Mesenchymal stem cell (in vitro differentiated cells and primary cell): ENCODE measurements around the gene MATN1.

Source experiments
- DNase-seq: peaks from one replicate; pipeline ENCODE4 v3.0.0-alpha.2; 2013
- H2AFZ ChIP-seq: one replicate; pipeline ENCODE4 v1.6.1; 2013; ENCODE audit warnings: low read depth, mild to moderate bottlenecking, control low read depth, inconsistent platforms, low read length, moderate library complexity
- H2AK5ac ChIP-seq: 2 replicates; pipeline ENCODE4 v1.6.1; 2013; ENCODE audit warnings: low read length, moderate library complexity, mild to moderate bottlenecking, inconsistent platforms; ENCODE audit not compliant: severe bottlenecking
- H2BK120ac ChIP-seq: one replicate; pipeline ENCODE4 v1.6.1; 2013; ENCODE audit warnings: low read depth, mild to moderate bottlenecking, inconsistent platforms, low read length, moderate library complexity
- H2BK12ac ChIP-seq, 2 experiments: one replicate each; pipeline ENCODE4 v1.6.1; 2013; ENCODE audit warnings: inconsistent platforms in 2 of 2, low read length in 2 of 2, mild to moderate bottlenecking in 2 of 2, moderate library complexity in 2 of 2, control low read depth in 1 of 2
- H2BK15ac ChIP-seq: one replicate; pipeline ENCODE4 v1.6.1; 2013; ENCODE audit warnings: mild to moderate bottlenecking, low read depth, inconsistent platforms; ENCODE audit not compliant: poor library complexity, severe bottlenecking
- H2BK5ac ChIP-seq: 2 replicates; pipeline ENCODE4 v1.6.1; 2013; ENCODE audit warnings: low read depth, mild to moderate bottlenecking, low read length, control low read depth, inconsistent platforms; ENCODE audit not compliant: poor library complexity, severe bottlenecking
- H3K14ac ChIP-seq, 2 experiments: one replicate each; pipeline ENCODE4 v1.6.1; 2013; ENCODE audit warnings: inconsistent platforms in 2 of 2, low read length in 2 of 2, control low read depth in 1 of 2, mild to moderate bottlenecking in 1 of 2, moderate library complexity in 1 of 2
- H3K18ac ChIP-seq, 2 experiments: one replicate each; pipeline ENCODE4 v1.6.1; 2013; ENCODE audit warnings: inconsistent platforms in 2 of 2, low read length in 2 of 2, control low read depth in 1 of 2, low read depth in 1 of 2, mild to moderate bottlenecking in 1 of 2
- H3K23ac ChIP-seq, 2 experiments: one replicate each; pipeline ENCODE4 v1.6.1; 2013; ENCODE audit warnings: inconsistent platforms in 2 of 2, low read length in 2 of 2, mild to moderate bottlenecking in 2 of 2, moderate library complexity in 2 of 2, control low read depth in 1 of 2
- H3K27ac ChIP-seq: 2 replicates; pipeline ENCODE4 v1.5.1; 2013; ENCODE audit warnings: mild to moderate bottlenecking, moderate library complexity, low read length, control low read depth, inconsistent platforms; ENCODE audit not compliant: poor library complexity, severe bottlenecking
- H3K27me3 ChIP-seq, 2 experiments: 2 replicates each; pipeline versions ENCODE4 v1.6.1 to v1.7.0; 2013; ENCODE audit warnings: low read length in 2 of 2, mild to moderate bottlenecking in 2 of 2, moderate library complexity in 2 of 2, control low read depth in 1 of 2, inconsistent platforms in 1 of 2; ENCODE audit not compliant: control insufficient read depth in 1 of 2, insufficient read depth in 1 of 2
- H3K36me3 ChIP-seq, 2 experiments: 2 replicates each; pipeline versions ENCODE4 v1.6.1 to v1.7.0; 2013; ENCODE audit warnings: low read length in 2 of 2, control low read depth in 1 of 2, inconsistent platforms in 1 of 2, low read depth in 1 of 2, mild to moderate bottlenecking in 1 of 2; ENCODE audit not compliant: insufficient read depth in 2 of 2, control insufficient read depth in 1 of 2
- H3K4ac ChIP-seq, 2 experiments: one replicate each; pipeline ENCODE4 v1.6.1; 2013; ENCODE audit warnings: inconsistent platforms in 2 of 2, low read length in 2 of 2, mild to moderate bottlenecking in 2 of 2, moderate library complexity in 2 of 2, control low read depth in 1 of 2, low read depth in 1 of 2
- H3K4me1 ChIP-seq: 2 replicates; pipeline ENCODE4 v1.6.1; 2013; ENCODE audit warnings: low read depth, low read length, control low read depth; ENCODE audit not compliant: control insufficient read depth, insufficient read depth
- H3K4me2 ChIP-seq: 2 replicates; pipeline ENCODE4 v1.6.1; 2013; ENCODE audit warnings: low read length, mild to moderate bottlenecking, inconsistent platforms; ENCODE audit not compliant: poor library complexity, severe bottlenecking
- H3K4me3 ChIP-seq, 2 experiments: 2 replicates each; pipeline versions ENCODE4 v1.5.1 to v1.7.0; 2013; ENCODE audit warnings: low read length in 2 of 2, mild to moderate bottlenecking in 2 of 2, control low read depth in 1 of 2, low read depth in 1 of 2; ENCODE audit not compliant: insufficient read depth in 1 of 2
- H3K79me1 ChIP-seq: replicated peaks from 2 replicates; pipeline ENCODE4 v1.6.1; 2013; ENCODE audit warnings: mild to moderate bottlenecking, control low read depth, low read length, inconsistent platforms; ENCODE audit not compliant: poor library complexity, severe bottlenecking
- H3K9ac ChIP-seq: 2 replicates; pipeline ENCODE4 v1.7.0; 2013; ENCODE audit warnings: mild to moderate bottlenecking, low read length, moderate library complexity
- H3K9me3 ChIP-seq: 2 replicates; pipeline ENCODE4 v1.7.0; 2013; ENCODE audit warnings: mild to moderate bottlenecking, low read length; ENCODE audit not compliant: control insufficient read depth
- H4K8ac ChIP-seq: one replicate; pipeline ENCODE4 v1.6.1; 2013; ENCODE audit warnings: inconsistent platforms, mild to moderate bottlenecking, low read length, moderate library complexity
- H4K91ac ChIP-seq: one replicate; pipeline ENCODE4 v1.6.1; 2013; ENCODE audit warnings: mild to moderate bottlenecking, low read length, inconsistent platforms
- WGBS: methylation state at CpG from one replicate; pipeline ENCODE4 v1.1.7; 2013; ENCODE audit warnings: mixed read lengths; 5-methylcytosine and 5-hydroxymethylcytosine counted together

The MATN1 gene

GRCh38 chr1:30672661-30673060 lies 50.7 kb downstream of the MATN1 start:
- Histone ChIP-seq H4K8ac (no peak overlapping the region), H2BK12ac (no peak overlapping the region), H3K4me3 (no peak overlapping the region), H4K91ac (no peak overlapping the region), H3K36me3 (no peaks in the 10 kb centered on the region), H3K9me3 (peaks cover 27% of the 10 kb centered on the region), H3K27ac (no peak overlapping the region), H2BK5ac (no peak overlapping the region), H3K4me2 (no peak overlapping the region), H3K18ac (no peak overlapping the region), H3K4ac (no peak overlapping the region), H3K27me3 (no peaks in the 10 kb centered on the region), H3K79me1 (no peaks in the 10 kb centered on the region), H2AFZ (no peak overlapping the region), H3K9ac (peak overlapping the region; percentile 45), H3K14ac (no peak overlapping the region), H3K4me1 (no peaks in the 10 kb centered on the region), H2BK120ac (no peak overlapping the region), H2AK5ac (no peak overlapping the region), H3K23ac (no peak overlapping the region), H2BK15ac (no peak overlapping the region)
- no CpG with 5 or more reads among the region's 1 CpG for WGBS
- DNase-seq: no peak

GRCh38 chr1:30670240-30671060 lies 52.9 kb downstream of the MATN1 start:
- H2BK15ac ChIP-seq: no peak overlapping the region
- no peak overlapping the region for H4K8ac ChIP-seq
- no peaks in the 10 kb centered on the region for H3K4me1 ChIP-seq
- H3K36me3 ChIP-seq: no peaks in the 10 kb centered on the region
- DNase-seq: no peak
- no peaks in the 10 kb centered on the region for H3K79me1 ChIP-seq
- H2BK120ac ChIP-seq: no peak overlapping the region
- H2BK5ac ChIP-seq: no peak overlapping the region
- H3K4me2 ChIP-seq: no peak overlapping the region
- WGBS: 40% methylated on average over 9 of the region's 9 CpGs
- H3K14ac ChIP-seq: no peak overlapping the region
- H3K27me3 ChIP-seq: peaks cover 0 to 6% of the 10 kb centered on the region in 2 experiments
- peaks cover 12% of the 10 kb centered on the region for H3K9me3 ChIP-seq
- H3K9ac ChIP-seq: peak overlapping the region; percentile 92
- H2AFZ ChIP-seq: no peak overlapping the region
- H3K18ac ChIP-seq: no peak overlapping the region
- no peak overlapping the region for H3K23ac ChIP-seq
- H3K4ac ChIP-seq: no peak overlapping the region
- peak overlapping the region in 1 of 2 experiments; percentile 47 for H3K4me3 ChIP-seq
- H3K27ac ChIP-seq: no peak overlapping the region
- H2AK5ac ChIP-seq: no peak overlapping the region
- no peak overlapping the region for H4K91ac ChIP-seq
- H2BK12ac ChIP-seq: no peak overlapping the region

- H3K4me3 ChIP-seq: no peak overlapping the region
- no peak for DNase-seq
- H2BK120ac ChIP-seq: no peak overlapping the region
- no peak overlapping the region for H4K8ac ChIP-seq
- no peak overlapping the region for H2BK12ac ChIP-seq
- H3K27me3 ChIP-seq: peaks cover 0 to 17% of the 10 kb centered on the region in 2 experiments
- no peak overlapping the region for H3K27ac ChIP-seq
- no peak overlapping the region for H2AK5ac ChIP-seq
- H3K23ac ChIP-seq: no peak overlapping the region
- peaks cover 5% of the 10 kb centered on the region for H3K9me3 ChIP-seq
- 79% methylated on average over 6 of the region's 6 CpGs for WGBS
- no peaks in the 10 kb centered on the region for H3K79me1 ChIP-seq
- no peak overlapping the region for H2BK5ac ChIP-seq
- H2AFZ ChIP-seq: no peak overlapping the region
- H3K4me2 ChIP-seq: no peak overlapping the region
- H2BK15ac ChIP-seq: no peak overlapping the region
- H4K91ac ChIP-seq: no peak overlapping the region
- peak overlapping the region; percentile 92 for H3K9ac ChIP-seq
- peak overlapping the region in 1 of 2 experiments; percentile 21 for H3K14ac ChIP-seq
- no peaks in the 10 kb centered on the region for H3K36me3 ChIP-seq
- H3K18ac ChIP-seq: no peak overlapping the region
- H3K4ac ChIP-seq: no peak overlapping the region
- no peaks in the 10 kb centered on the region for H3K4me1 ChIP-seq
Observed at GRCh38 chr1:30668546-30669327, 54.6 kb downstream of the MATN1 start.

- Histone ChIP-seq H3K18ac (no peak overlapping the region), H3K27me3 (peaks cover 0 to 24% of the 10 kb centered on the region in 2 experiments), H2AK5ac (no peak overlapping the region), H2BK120ac (no peak overlapping the region), H3K14ac (no peak overlapping the region), H4K91ac (no peak overlapping the region), H3K27ac (no peak overlapping the region), H3K4me3 (no peak overlapping the region), H2BK15ac (no peak overlapping the region), H4K8ac (no peak overlapping the region), H2BK5ac (no peak overlapping the region), H3K4me2 (no peak overlapping the region), H3K23ac (no peak overlapping the region), H2BK12ac (no peak overlapping the region), H2AFZ (no peak overlapping the region), H3K79me1 (no peaks in the 10 kb centered on the region), H3K4me1 (no peaks in the 10 kb centered on the region), H3K9me3 (no peaks in the 10 kb centered on the region), H3K4ac (no peak overlapping the region), H3K36me3 (no peaks in the 10 kb centered on the region), H3K9ac (peak overlapping the region; percentile 92)
- WGBS: 71% methylated on average over 7 of the region's 7 CpGs
- DNase-seq: no peak
Observed at GRCh38 chr1:30668024-30668423, 55.4 kb downstream of the MATN1 start.
